Liver (tissue), 9 donors: ENCODE measurements around the gene GNB1L. TPM values are rescaled to one million over a fixed set of nuclear protein-coding genes. Genes with fewer than 3 reads are reported as not detected.
"Not testable (repeated sequence)": the region's sequence is repeated elsewhere in the genome, so short reads cannot be mapped to it uniquely, and the experiment has no call there.

Experiments
- DNase-seq: peaks from one replicate; pipeline ENCODE4 v3.0.0-alpha.2; 2017; ENCODE audit warnings: low spot score
- H3K27ac ChIP-seq, 2 donors: one replicate each; pipeline ENCODE4 v1.7.0; 2013; ENCODE audit warnings: inconsistent platforms in 2 of 2, low read length in 2 of 2, control low read depth in 1 of 2, low read depth in 1 of 2, mild to moderate bottlenecking in 1 of 2
- H3K27me3 ChIP-seq, 4 donors: one replicate each; pipeline versions ENCODE4 v1.6.1 to v1.7.0; 2013; ENCODE audit warnings: low read length in 3 of 4, inconsistent platforms in 1 of 4, mild to moderate bottlenecking in 1 of 4, moderate library complexity in 1 of 4; ENCODE audit not compliant: control insufficient read depth in 4 of 4, insufficient read depth in 4 of 4
- H3K36me3 ChIP-seq, 4 donors: one replicate each; pipeline versions ENCODE4 v1.6.1 to v1.7.0; 2013; ENCODE audit warnings: low read length in 3 of 4, mild to moderate bottlenecking in 3 of 4, low read depth in 1 of 4, moderate library complexity in 1 of 4; ENCODE audit not compliant: control insufficient read depth in 4 of 4, insufficient read depth in 3 of 4
- H3K4me1 ChIP-seq, 4 donors: one replicate each; pipeline versions ENCODE4 v1.6.1 to v1.7.0; 2013; ENCODE audit warnings: low read length in 3 of 4, mild to moderate bottlenecking in 3 of 4, moderate library complexity in 1 of 4; ENCODE audit not compliant: control insufficient read depth in 4 of 4, insufficient read depth in 4 of 4
- H3K4me3 ChIP-seq, 3 donors: one replicate each; pipeline versions ENCODE4 v1.6.1 to v1.7.0; 2013; ENCODE audit warnings: low read length in 3 of 3, control low read depth in 1 of 3, low read depth in 1 of 3, mild to moderate bottlenecking in 1 of 3
- H3K9ac ChIP-seq, 2 donors: one replicate each; pipeline ENCODE4 v1.7.0; 2013; ENCODE audit warnings: low read length in 2 of 2, mild to moderate bottlenecking in 2 of 2, moderate library complexity in 2 of 2, control low read depth in 1 of 2, low read depth in 1 of 2
- H3K9me3 ChIP-seq, 4 donors: one replicate each; pipeline versions ENCODE4 v1.6.1 to v1.7.0; 2013; ENCODE audit warnings: low read length in 3 of 4; ENCODE audit not compliant: control insufficient read depth in 4 of 4
- EGR1 ChIP-seq, 2 donors: IDR thresholded peaks; 2 replicates each; pipeline ENCODE4 v1.6.1; 2016 to 2018; ENCODE audit warnings: antibody characterized with exemption in 2 of 2, low read depth in 2 of 2
- FOXA1 ChIP-seq: IDR thresholded peaks from 2 replicates; pipeline ENCODE4 v1.6.1; 2016; ENCODE audit warnings: antibody characterized with exemption
- GABPA ChIP-seq, 2 donors: IDR thresholded peaks in 1 of 2; conservative IDR thresholded peaks in 1 of 2; 2 replicates each; pipeline ENCODE4 v1.6.1; 2016; ENCODE audit warnings: antibody characterized with exemption in 2 of 2, mild to moderate bottlenecking in 1 of 2, moderate library complexity in 1 of 2
- HNF4A ChIP-seq, 2 donors: conservative IDR thresholded peaks; 2 replicates each; pipeline ENCODE4 v1.6.1; 2016; ENCODE audit warnings: antibody characterized with exemption in 2 of 2, mild to moderate bottlenecking in 2 of 2
- JUND ChIP-seq, 2 donors: IDR thresholded peaks; 2 replicates each; pipeline ENCODE4 v1.6.1; 2016; ENCODE audit warnings: antibody characterized with exemption in 2 of 2
- RAD21 ChIP-seq, 2 donors: IDR thresholded peaks; 2 replicates each; pipeline ENCODE4 v1.6.1; 2016; ENCODE audit warnings: antibody characterized with exemption in 2 of 2, mild to moderate bottlenecking in 2 of 2
- REST ChIP-seq: IDR thresholded peaks from 2 replicates; pipeline ENCODE4 v1.6.1; 2016; ENCODE audit warnings: antibody characterized with exemption, mild to moderate bottlenecking
- RXRA ChIP-seq, 2 donors: IDR thresholded peaks; 2 replicates each; pipeline ENCODE4 v1.6.1; 2017 to 2018; ENCODE audit warnings: antibody characterized with exemption in 2 of 2, mild to moderate bottlenecking in 1 of 2
- SP1 ChIP-seq: IDR thresholded peaks from 2 replicates; pipeline ENCODE4 v1.6.1; 2018; ENCODE audit warnings: antibody characterized with exemption, mild to moderate bottlenecking
- TAF1 ChIP-seq: conservative IDR thresholded peaks from 2 replicates; pipeline ENCODE4 v1.6.1; 2016; ENCODE audit warnings: antibody characterized with exemption, mild to moderate bottlenecking
- YY1 ChIP-seq: IDR thresholded peaks from 2 replicates; pipeline ENCODE4 v1.6.1; 2016; ENCODE audit warnings: antibody characterized with exemption, mild to moderate bottlenecking
- WGBS: extraction: QIAGEN DNeasy Blood & Tissue Kit; methylation state at CpG from one replicate; pipeline ENCODE4 v1.1.7; 2013; 5-methylcytosine and 5-hydroxymethylcytosine counted together
- polyA plus RNA-seq, 2 donors: library from polyadenylated mRNA; stranded (reverse) in 1 of 2; unstranded in 1 of 2; fragments of 200-250 nt in 1 of 2; fragments of >200 nt in 1 of 2; fragmentation: Nextera tagmentation in 1 of 2; extraction: Ambion mirVana in 1 of 2; gene quantifications; one replicate each; pipeline versions ENCODE4 v1.2.1 to v1.2.3, GENCODE V29; 2013 to 2015
- total RNA-seq, 2 donors: library from RNA; depleted of rRNA; stranded (reverse); fragments of >200 nt; gene quantifications; one replicate each; pipeline ENCODE4 v1.2.3, GENCODE V29; 2014
- TF ChIP-seq, protein P1 (sequence below): IDR thresholded peaks from 2 replicates; pipeline ENCODE4 v1.6.1; 2016; ENCODE audit warnings: antibody characterized with exemption
- TF ChIP-seq, protein P2 (sequence below): IDR thresholded peaks from 2 replicates; pipeline ENCODE4 v1.6.1; 2016; ENCODE audit warnings: antibody characterized with exemption
- donor health status: healthy.
- donor health status: healthy.
- donor health status: healthy.
- donor health status: healthy.
- donor health status: healthy.

GNB1L gene
- total and polyA plus RNA-seq, 4 donors: 1.5 to 3.6 (median 1.9) TPM

- Histone ChIP-seq H3K4me3 (no peak overlapping the region), H3K9me3 (no peaks in the 10 kb centered on the region), H3K36me3 (no peaks in the 10 kb centered on the region), H3K9ac (no peak overlapping the region), H3K27me3 (no peaks in the 10 kb centered on the region), H3K4me1 (no peaks in the 10 kb centered on the region), H3K27ac (no peak overlapping the region)
- TF ChIP-seq TAF1 (no peak), YY1 (no peak), RXRA (IDR thresholded peaks at IDR 0.05) (no peak), FOXA1 (no peak), HNF4A (conservative IDR thresholded peaks at IDR 0.05) (no peak), REST (no peak)
- no peak for DNase-seq
Observed at GRCh38 chr22:19836512-19836911, 18.2 kb downstream of the GNB1L start.

- TF ChIP-seq SP1 (no peak), YY1 (no peak), RXRA (IDR thresholded peaks at IDR 0.05) (no peak), RAD21 (IDR thresholded peaks at IDR 0.05) (no peak), EGR1 (IDR thresholded peaks at IDR 0.05; ENCODE audit: low read depth in 2 of 2) (no peak), JUND (IDR thresholded peaks at IDR 0.05) (no peak)
Observed at GRCh38 chr22:19834599-19834998, 20.1 kb downstream of the GNB1L start.

DNA sequence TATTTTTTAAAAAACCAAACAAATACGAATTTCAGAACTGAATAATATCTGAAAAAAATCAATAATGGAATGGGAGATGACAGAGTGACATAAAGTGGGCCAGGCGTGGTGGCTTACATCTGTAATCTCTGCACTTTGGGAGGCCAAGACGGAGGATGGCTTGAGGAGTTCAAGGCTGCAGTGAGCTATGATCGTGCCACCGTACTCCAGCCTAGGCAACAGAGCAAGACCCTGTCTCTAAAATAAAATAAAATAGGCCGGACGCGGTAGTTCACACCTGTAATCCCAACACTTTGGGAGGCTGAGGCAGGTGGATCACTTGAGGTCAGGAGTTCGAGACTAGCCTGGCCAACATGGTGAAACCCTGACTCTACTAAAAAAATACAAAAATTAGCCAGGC, 21.3 kb downstream of the GNB1L start:
- not testable (repeated sequence) for H3K36me3 ChIP-seq, H3K9ac ChIP-seq, H3K9me3 ChIP-seq, H3K4me3 ChIP-seq, H3K27me3 ChIP-seq, H3K27ac ChIP-seq, DNase-seq, H3K4me1 ChIP-seq
- 97% methylated on average over 9 of the region's 9 CpGs for WGBS

More at GRCh38 chr22:19834599-19834998, 20.1 kb downstream of the GNB1L start:
- Histone ChIP-seq H3K27ac (no peak overlapping the region), H3K9ac (no peak overlapping the region), H3K27me3 (no peaks in the 10 kb centered on the region), H3K4me3 (no peak overlapping the region), H3K36me3 (no peaks in the 10 kb centered on the region), H3K9me3 (no peaks in the 10 kb centered on the region), H3K4me1 (no peaks in the 10 kb centered on the region)
- no peak for DNase-seq

GRCh38 chr22:19832476-19833108, 22.1 kb downstream of the GNB1L start:
- no peaks in the 10 kb centered on the region for H3K36me3 ChIP-seq
- H3K9me3 ChIP-seq: no peaks in the 10 kb centered on the region
- no peak overlapping the region for H3K27ac ChIP-seq
- WGBS: 88% methylated on average over 7 of the region's 7 CpGs
- no peaks in the 10 kb centered on the region for H3K27me3 ChIP-seq
- H3K4me3 ChIP-seq: no peak overlapping the region
- no peak for DNase-seq
- H3K4me1 ChIP-seq: no peaks in the 10 kb centered on the region
- H3K9ac ChIP-seq: no peak overlapping the region
- TF ChIP-seq, protein P1, sequence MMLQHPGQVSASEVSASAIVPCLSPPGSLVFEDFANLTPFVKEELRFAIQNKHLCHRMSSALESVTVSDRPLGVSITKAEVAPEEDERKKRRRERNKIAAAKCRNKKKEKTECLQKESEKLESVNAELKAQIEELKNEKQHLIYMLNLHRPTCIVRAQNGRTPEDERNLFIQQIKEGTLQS: no peak
- TF ChIP-seq REST: no peak
- no peak for TF ChIP-seq EGR1 (IDR thresholded peaks at IDR 0.05; ENCODE audit: low read depth in 2 of 2)
- no peak for TF ChIP-seq GABPA (IDR thresholded peaks at IDR 0.05 in 1 of 2, conservative IDR thresholded peaks at IDR 0.05 in 1 of 2)
- TF ChIP-seq YY1: no peak
- no peak for TF ChIP-seq TAF1
- no peak for TF ChIP-seq JUND (IDR thresholded peaks at IDR 0.05)
- TF ChIP-seq, protein P2, sequence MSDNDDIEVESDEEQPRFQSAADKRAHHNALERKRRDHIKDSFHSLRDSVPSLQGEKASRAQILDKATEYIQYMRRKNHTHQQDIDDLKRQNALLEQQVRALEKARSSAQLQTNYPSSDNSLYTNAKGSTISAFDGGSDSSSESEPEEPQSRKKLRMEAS: no peak
- no peak for TF ChIP-seq HNF4A (conservative IDR thresholded peaks at IDR 0.05)
- no peak for TF ChIP-seq SP1
